SU-DHL-6 (cell line): ENCODE measurements around the gene CROCC.

Experiments
- H2AFZ ChIP-seq: fragments of 200-600 bp; sonication (generic); 2 replicates; pipeline ENCODE4 v1.6.1; 2014; ENCODE audit warnings: low read depth, mild to moderate bottlenecking, moderate library complexity, mixed read lengths, antibody characterized with exemption, low read length; ENCODE audit not compliant: severe bottlenecking
- H3F3A ChIP-seq: fragments of 200-600 bp; shearing (Covaris generic); 2 replicates; pipeline ENCODE4 v1.6.0; 2016; ENCODE audit warnings: antibody characterized with exemption, mild to moderate bottlenecking; ENCODE audit not compliant: insufficient read depth
- H3K27ac ChIP-seq: fragments of 200-600 bp; sonication (generic); 2 replicates; pipeline ENCODE4 v1.5.1; 2016; ENCODE audit warnings: low read depth, mild to moderate bottlenecking, low read length, moderate library complexity, mixed read lengths
- H3K27me3 ChIP-seq: fragments of 200-600 bp; sonication (generic), shearing (Covaris generic); 2 replicates; pipeline ENCODE4 v1.6.0; 2014; ENCODE audit warnings: mild to moderate bottlenecking, low read length
- H3K36me3 ChIP-seq: fragments of 200-600 bp; sonication (generic); 2 replicates; pipeline ENCODE4 v1.6.1; 2014; ENCODE audit warnings: mild to moderate bottlenecking, low read length, mixed read lengths
- H3K4me2 ChIP-seq: fragments of 300-600, 200-600 bp; shearing (Covaris generic), sonication (generic); 2 replicates; pipeline ENCODE4 v1.6.0; 2014; ENCODE audit warnings: low read length, low read depth, mild to moderate bottlenecking; ENCODE audit not compliant: poor library complexity, severe bottlenecking
- H3K4me3 ChIP-seq: fragments of 200-600 bp; sonication (generic); 2 replicates; pipeline ENCODE4 v1.5.1; 2014; ENCODE audit warnings: antibody characterized with exemption, low read length, mild to moderate bottlenecking, mixed read lengths; ENCODE audit not compliant: insufficient read depth, poor library complexity, severe bottlenecking
- H3K79me2 ChIP-seq: fragments of 200-600 bp; sonication (generic); 2 replicates; pipeline ENCODE4 v1.6.1; 2014; ENCODE audit warnings: mild to moderate bottlenecking, low read length, moderate library complexity; ENCODE audit not compliant: insufficient read depth
- H3K9ac ChIP-seq: fragments of 200-600 bp; sonication (generic); 2 replicates; pipeline ENCODE4 v1.7.0; 2014; ENCODE audit warnings: mild to moderate bottlenecking, low read length
- H3K9me2 ChIP-seq: fragments of 200-600 bp; sonication (generic); replicated peaks from 2 replicates; pipeline ENCODE4 v1.6.1; 2014; ENCODE audit warnings: low read length; ENCODE audit not compliant: insufficient read depth
- H3K9me3 ChIP-seq: fragments of 200-600 bp; sonication (generic); 2 replicates; pipeline ENCODE4 v1.6.1; 2014; ENCODE audit warnings: low read length, mixed read lengths; ENCODE audit not compliant: insufficient read depth
- H4K20me1 ChIP-seq: fragments of 200-600 bp; sonication (generic); 2 replicates; pipeline ENCODE4 v1.6.1; 2014; ENCODE audit warnings: low read depth, mild to moderate bottlenecking, antibody characterized with exemption, low read length, moderate library complexity, mixed read lengths
- CTCF ChIP-seq: fragments of 200-600 bp; sonication (generic); IDR thresholded peaks from one replicate; pipeline ENCODE4 v1.5.1; 2017; ENCODE audit warnings: antibody characterized with exemption, mild to moderate bottlenecking, low read length, moderate library complexity; ENCODE audit not compliant: insufficient read depth, poor library complexity, severe bottlenecking
- EZH2phosphoT487 ChIP-seq: fragments of 200-600 bp; sonication (generic), shearing (Covaris generic); conservative IDR thresholded peaks from 2 replicates; pipeline ENCODE4 v1.6.1; 2018; ENCODE audit warnings: mild to moderate bottlenecking, antibody characterized with exemption, low read length, moderate library complexity, mixed read lengths

Gene CROCC

GRCh38 chr1:17020502-17020901, 98.8 kb downstream of the CROCC start:
- H3K9me3 ChIP-seq: no peaks in the 10 kb centered on the region
- H3K27me3 ChIP-seq: no peaks in the 10 kb centered on the region
- no peak overlapping the region for H3K9ac ChIP-seq
- H2AFZ ChIP-seq: no peak overlapping the region
- H3K4me3 ChIP-seq: no peak overlapping the region
- H3K4me2 ChIP-seq: no peak overlapping the region
- TF ChIP-seq EZH2phosphoT487: no peak
- TF ChIP-seq CTCF: no peak
- H3K36me3 ChIP-seq: peaks cover 10% of the 10 kb centered on the region; the same call in 1 of the 2 replicates
- H4K20me1 ChIP-seq: no peaks in the 10 kb centered on the region
- H3F3A ChIP-seq: no peaks in the 10 kb centered on the region
- no peaks in the 10 kb centered on the region for H3K9me2 ChIP-seq
- no peak overlapping the region for H3K27ac ChIP-seq
- H3K79me2 ChIP-seq: no peaks in the 10 kb centered on the region

- TF ChIP-seq CTCF (no peak), EZH2phosphoT487 (no peak)
- H3K27ac ChIP-seq: no peak overlapping the region
- no peak overlapping the region for H3K4me3 ChIP-seq
- H3F3A ChIP-seq: no peaks in the 10 kb centered on the region
- no peak overlapping the region for H3K9ac ChIP-seq
- no peaks in the 10 kb centered on the region for H3K79me2 ChIP-seq
- H3K4me2 ChIP-seq: no peak overlapping the region
- H2AFZ ChIP-seq: no peak overlapping the region
- no peaks in the 10 kb centered on the region for H3K9me2 ChIP-seq
- H3K9me3 ChIP-seq: no peaks in the 10 kb centered on the region
- H3K27me3 ChIP-seq: no peaks in the 10 kb centered on the region
- peaks cover 10% of the 10 kb centered on the region; the same call in 1 of the 2 replicates for H3K36me3 ChIP-seq
- H4K20me1 ChIP-seq: no peaks in the 10 kb centered on the region
Measured at GRCh38 chr1:17021896-17022295, 100.2 kb downstream of the CROCC start.
